ENCODE data around the gene KCNT1. TPM values are rescaled to one million over a fixed set of nuclear protein-coding genes. Genes with fewer than 3 reads are reported as not detected.

KCNT1 gene
- total RNA-seq, 1 experiment from 2014 or later = 0.17 TPM

DNA sequence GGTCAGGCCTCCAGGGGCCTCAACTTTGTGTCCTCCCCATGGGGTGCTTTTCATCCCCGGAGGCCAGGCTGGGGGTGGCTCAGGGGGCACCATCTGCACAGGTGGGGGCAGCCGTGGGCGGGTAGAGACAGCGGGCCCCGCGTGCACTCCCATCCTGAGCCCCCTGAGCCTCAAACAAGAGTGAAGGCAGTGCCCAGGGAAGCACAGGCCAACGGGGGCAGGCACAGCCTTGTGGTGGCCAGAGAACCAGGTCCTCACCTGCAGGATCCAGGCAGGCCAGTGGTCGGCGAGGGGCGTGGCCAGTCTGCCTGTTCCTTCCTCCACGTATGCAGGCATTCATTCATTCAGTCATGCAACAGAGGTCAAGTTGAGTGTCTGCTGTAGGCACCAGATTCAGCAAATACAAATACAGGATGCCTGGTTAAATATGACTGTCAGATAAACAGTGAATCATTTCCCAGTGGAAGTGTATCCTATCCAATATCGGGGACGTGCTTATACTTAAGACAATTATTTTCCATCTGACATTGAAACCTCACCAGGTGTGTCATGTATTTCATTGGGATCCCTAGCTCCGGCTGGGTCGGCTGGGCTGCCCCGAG is 22.3 kb downstream of the KCNT1 start:
- ChIA-PET RAD21 (ENCODE audit: low non-redundant PET in 1 of 2, low total read pairs in 2 of 2, uncharacterized antibody in 2 of 2, unreplicated experiment in 2 of 2) (no interaction called here), CTCF (no interaction called here), POLR2A (no interaction called here)
- H3K27ac ChIP-seq (ENCODE audit: low read depth, low read length) = no peak overlapping the region
- DNase-seq (ENCODE audit: low read depth, low spot score) (no peak), ATAC-seq (no peak)
- H3K9ac ChIP-seq (ENCODE audit: low read length) = no peak overlapping the region
- H3K4me2 ChIP-seq (ENCODE audit: low read length) = no peak overlapping the region
- H2AFZ ChIP-seq (ENCODE audit: low read depth, low read length, poor library complexity, severe bottlenecking) = no peak overlapping the region
- H3K79me2 ChIP-seq (ENCODE audit: insufficient read depth, low read length) = no peaks in the 10 kb centered on the region
- no peaks in the 10 kb centered on the region for H3K36me3 ChIP-seq (ENCODE audit: control insufficient read depth in 1 of 2, insufficient read depth in 2 of 2, low read length in 2 of 2)
- no peaks in the 10 kb centered on the region for H3K4me1 ChIP-seq (ENCODE audit: control insufficient read depth in 1 of 2, insufficient read depth in 2 of 2, low read length in 2 of 2)
- H3K27me3 ChIP-seq (ENCODE audit: insufficient read depth, low read length) = no peaks in the 10 kb centered on the region
- no peak overlapping the region for H3K4me3 ChIP-seq (replicated peaks in 1 of 2; ENCODE audit: low read depth in 1 of 2, low read length in 2 of 2)
- H3K9me3 ChIP-seq (ENCODE audit: control insufficient read depth in 1 of 2, insufficient read depth in 1 of 2, low read depth in 1 of 2, low read length in 2 of 2) = no peaks in the 10 kb centered on the region
- no peaks in the 10 kb centered on the region for H4K20me1 ChIP-seq (ENCODE audit: insufficient read depth)
- BruUV-seq (replicated peaks) = no TSS peak
- intact Hi-C loops (cut with micrococcal nuclease) = loop anchor here (10.0 kb wide), 1 partner anchor 119 kb away; no protein-coding TSS in a partner anchor
- no peaks in the 10 kb centered on the region for H3K9me2 ChIP-seq (ENCODE audit: insufficient read depth)
- no peak for TF ChIP-seq FOSL1 (IDR thresholded peaks at IDR 0.05; ENCODE audit: low read depth)

DNA sequence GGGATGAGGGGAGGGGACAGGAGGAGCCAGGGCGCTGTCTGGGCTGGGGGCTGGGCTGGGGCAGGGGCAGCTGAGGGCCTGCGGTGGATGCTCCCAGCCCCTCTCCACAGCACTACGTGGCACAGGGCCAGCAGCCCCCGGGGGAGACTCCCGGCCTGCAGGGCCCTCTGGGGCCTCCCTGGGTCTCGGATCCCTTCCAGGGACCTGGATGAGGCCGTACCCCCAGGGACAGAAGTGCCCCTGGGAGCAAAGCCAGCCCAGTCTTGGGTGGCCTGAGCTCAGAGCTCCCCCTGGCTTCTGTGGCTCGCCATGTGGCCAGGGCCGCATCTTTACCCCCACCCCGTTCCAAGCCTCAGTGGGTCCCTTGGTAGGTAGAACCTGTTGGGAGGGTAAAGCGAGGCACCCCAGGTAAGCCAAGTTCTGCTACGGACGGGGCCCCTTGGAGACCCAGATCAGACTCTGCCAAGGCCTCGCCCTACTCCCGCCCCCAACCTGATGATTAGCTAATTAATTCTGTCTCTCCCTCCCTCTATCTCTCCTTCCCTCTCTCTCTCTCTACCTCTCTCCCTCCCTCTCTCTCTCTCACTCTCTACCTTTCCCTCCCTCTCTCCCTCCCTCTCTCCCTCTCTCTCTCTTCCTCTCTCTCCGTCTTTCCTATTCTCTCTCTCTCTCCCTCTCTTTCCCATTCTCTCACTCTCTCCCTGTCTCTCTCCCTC is 24.3 kb downstream of the KCNT1 start:
- DNase-seq (ENCODE audit: low read depth, low spot score) (no peak), ATAC-seq (peak; percentile 52)
- no peak overlapping the region for H2AFZ ChIP-seq (ENCODE audit: low read depth, low read length, poor library complexity, severe bottlenecking)
- H3K9me2 ChIP-seq (ENCODE audit: insufficient read depth) = no peaks in the 10 kb centered on the region
- TF ChIP-seq RAD21 (IDR thresholded peaks at IDR 0.05; ENCODE audit: low read depth) (peak; percentile 65), SP1 (IDR thresholded peaks at IDR 0.05; ENCODE audit: low read depth) (no peak), EZH2 (IDR thresholded peaks at IDR 0.05) (no peak)
- TF ChIP-seq, protein P1, sequence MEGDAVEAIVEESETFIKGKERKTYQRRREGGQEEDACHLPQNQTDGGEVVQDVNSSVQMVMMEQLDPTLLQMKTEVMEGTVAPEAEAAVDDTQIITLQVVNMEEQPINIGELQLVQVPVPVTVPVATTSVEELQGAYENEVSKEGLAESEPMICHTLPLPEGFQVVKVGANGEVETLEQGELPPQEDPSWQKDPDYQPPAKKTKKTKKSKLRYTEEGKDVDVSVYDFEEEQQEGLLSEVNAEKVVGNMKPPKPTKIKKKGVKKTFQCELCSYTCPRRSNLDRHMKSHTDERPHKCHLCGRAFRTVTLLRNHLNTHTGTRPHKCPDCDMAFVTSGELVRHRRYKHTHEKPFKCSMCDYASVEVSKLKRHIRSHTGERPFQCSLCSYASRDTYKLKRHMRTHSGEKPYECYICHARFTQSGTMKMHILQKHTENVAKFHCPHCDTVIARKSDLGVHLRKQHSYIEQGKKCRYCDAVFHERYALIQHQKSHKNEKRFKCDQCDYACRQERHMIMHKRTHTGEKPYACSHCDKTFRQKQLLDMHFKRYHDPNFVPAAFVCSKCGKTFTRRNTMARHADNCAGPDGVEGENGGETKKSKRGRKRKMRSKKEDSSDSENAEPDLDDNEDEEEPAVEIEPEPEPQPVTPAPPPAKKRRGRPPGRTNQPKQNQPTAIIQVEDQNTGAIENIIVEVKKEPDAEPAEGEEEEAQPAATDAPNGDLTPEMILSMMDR (IDR thresholded peaks at IDR 0.05 in 2 of 3, conservative IDR thresholded peaks at IDR 0.05 in 1 of 3; ENCODE audit: borderline replicate concordance in 1 of 3, insufficient read depth in 1 of 3, low read depth in 2 of 3, low read length in 2 of 3) = peak; percentile 39 to 50 (median 48); a peak in 5 of 6 replicates
- intact Hi-C loops (cut with micrococcal nuclease) = loop anchor here (10.0 kb wide), 1 partner anchor 121 kb away; no protein-coding TSS in a partner anchor
- H3K27ac ChIP-seq (ENCODE audit: low read depth, low read length) = no peak overlapping the region
- H3K27me3 ChIP-seq (ENCODE audit: insufficient read depth, low read length) = no peaks in the 10 kb centered on the region
- CTCF ChIA-PET = interaction anchor here (1.2 kb wide), 1 partner anchor 123 kb away, joined by 4 read pairs; no protein-coding TSS in a partner anchor
- POLR2A ChIA-PET = no interaction called here
- no peaks in the 10 kb centered on the region for H3K4me1 ChIP-seq (ENCODE audit: control insufficient read depth in 1 of 2, insufficient read depth in 2 of 2, low read length in 2 of 2)
- no peaks in the 10 kb centered on the region for H3K79me2 ChIP-seq (ENCODE audit: insufficient read depth, low read length)
- H3K4me3 ChIP-seq (replicated peaks in 1 of 2; ENCODE audit: low read depth in 1 of 2, low read length in 2 of 2) = no peak overlapping the region
- no peaks in the 10 kb centered on the region for H4K20me1 ChIP-seq (ENCODE audit: insufficient read depth)
- no peaks in the 10 kb centered on the region for H3K36me3 ChIP-seq (ENCODE audit: control insufficient read depth in 1 of 2, insufficient read depth in 2 of 2, low read length in 2 of 2)
- H3K4me2 ChIP-seq (ENCODE audit: low read length) = no peak overlapping the region
- BruUV-seq (replicated peaks) = no TSS peak
- H3K9me3 ChIP-seq (ENCODE audit: control insufficient read depth in 1 of 2, insufficient read depth in 1 of 2, low read depth in 1 of 2, low read length in 2 of 2) = peaks cover 0 to 5% of the 10 kb centered on the region in 2 experiments; a peak in 2 of 4 replicates
- RAD21 ChIA-PET (ENCODE audit: low non-redundant PET in 1 of 2, low total read pairs in 2 of 2, uncharacterized antibody in 2 of 2, unreplicated experiment in 2 of 2) = no interaction called here
- H3K9ac ChIP-seq (ENCODE audit: low read length) = no peak overlapping the region

Measured in HCT116 (cell line).